Activated CD4-positive, alpha-beta T cell treated with anti-CD3 and anti-CD28 coated beads, Interleukin-2, amount 10 ng/mL, durations not matched to agents 7 days and 5 days (primary cell): Measurements from ENCODE around the gene MPDU1. TPM values are rescaled to one million over a fixed set of nuclear protein-coding genes. Genes with fewer than 3 reads are reported as not detected.

ENCODE experiments used
- CTCF ChIA-PET: fragments of 350-600 bp; sonication (Branson Sonifier 250); formaldehyde crosslinking; loops from one replicate; lab custom pipeline; 2021; ENCODE audit warnings: antibody characterized with exemption; lab: Charles Lee
- POLR2A ChIA-PET: fragments of 350-600 bp; sonication (Branson Sonifier 250); formaldehyde crosslinking; loops from one replicate; lab custom pipeline; 2021; ENCODE audit warnings: antibody characterized with exemption; lab: Charles Lee
- DNase-seq: peaks from one replicate; pipeline ENCODE4 v3.0.0-alpha.2; 2020
- H3K27ac Mint-ChIP-seq: one replicate; pipeline ENCODE4 v1.8.0; 2021; ENCODE audit warnings: mild to moderate bottlenecking, moderate library complexity, mixed read lengths
- H3K27me3 Mint-ChIP-seq: one replicate; pipeline ENCODE4 v1.8.0; 2021; ENCODE audit warnings: mixed read lengths
- H3K36me3 Mint-ChIP-seq: one replicate; pipeline ENCODE4 v1.8.0; 2021; ENCODE audit warnings: low read depth, mixed read lengths
- H3K4me1 Mint-ChIP-seq: one replicate; pipeline ENCODE4 v1.8.0; 2021; ENCODE audit warnings: mixed read lengths
- H3K4me3 Mint-ChIP-seq: one replicate; pipeline ENCODE4 v1.8.0; 2021; ENCODE audit warnings: mild to moderate bottlenecking, moderate library complexity, mixed read lengths
- H3K9me3 Mint-ChIP-seq: one replicate; pipeline ENCODE4 v1.8.0; 2021; ENCODE audit warnings: mixed read lengths
- total RNA-seq, 2 experiments: library from RNA; stranded (reverse); gene quantifications; one replicate each; pipeline ENCODE4 v1.2.3, GENCODE V29; 2021

The MPDU1 gene
- total RNA-seq, 2 experiments from 2014 or later, result 62.3 to 81.7 TPM

DNA sequence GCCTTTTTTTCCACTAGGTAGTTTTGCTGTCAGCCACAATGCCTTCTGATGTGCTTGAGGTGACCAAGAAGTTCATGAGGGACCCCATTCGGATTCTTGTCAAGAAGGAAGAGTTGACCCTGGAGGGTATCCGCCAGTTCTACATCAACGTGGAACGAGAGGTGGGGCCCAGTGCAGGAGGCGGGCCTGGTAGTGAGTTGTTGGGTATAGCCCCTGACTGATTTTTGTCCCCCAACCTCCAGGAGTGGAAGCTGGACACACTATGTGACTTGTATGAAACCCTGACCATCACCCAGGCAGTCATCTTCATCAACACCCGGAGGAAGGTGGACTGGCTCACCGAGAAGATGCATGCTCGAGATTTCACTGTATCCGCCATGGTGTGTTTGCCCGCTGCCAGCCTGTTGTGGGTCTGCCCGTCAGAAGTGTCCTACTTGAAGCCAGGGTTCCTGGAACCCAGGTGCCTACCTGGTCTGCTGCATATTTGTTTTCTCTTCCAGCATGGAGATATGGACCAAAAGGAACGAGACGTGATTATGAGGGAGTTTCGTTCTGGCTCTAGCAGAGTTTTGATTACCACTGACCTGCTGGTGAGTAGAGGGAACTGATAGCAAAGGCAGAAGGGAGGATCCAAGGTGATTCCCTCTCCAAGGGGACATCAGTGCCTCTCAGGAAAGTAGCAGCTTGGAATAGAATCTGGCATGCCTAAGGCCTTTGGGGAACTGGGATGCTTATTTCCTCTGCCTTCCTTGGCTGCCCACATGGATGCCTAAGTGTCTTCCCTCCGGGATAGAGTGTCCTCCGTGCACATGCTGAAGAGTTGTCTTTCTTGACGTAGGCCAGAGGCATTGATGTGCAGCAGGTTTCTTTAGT, 6.1 kb upstream of the MPDU1 start:
- ChIA-PET POLR2A (interaction anchor here (0.7 kb wide), 1 partner anchor 10 kb away, joined by 3 read pairs; no protein-coding TSS in a partner anchor), CTCF (interaction anchor here (0.6 to 0.9 kb wide), 3 partner anchors 27 to 122 kb away, joined by 3 to 4 read pairs (median 3); no protein-coding TSS in a partner anchor)
- no peaks in the 10 kb centered on the region for H3K9me3 Mint-ChIP-seq
- peaks cover 85% of the 10 kb centered on the region for H3K4me1 Mint-ChIP-seq
- no peak overlapping the region for H3K4me3 Mint-ChIP-seq
- H3K36me3 Mint-ChIP-seq, result peaks cover 81% of the 10 kb centered on the region
- no peak for DNase-seq
- H3K27me3 Mint-ChIP-seq, result no peaks in the 10 kb centered on the region
- no peak overlapping the region for H3K27ac Mint-ChIP-seq

DNA sequence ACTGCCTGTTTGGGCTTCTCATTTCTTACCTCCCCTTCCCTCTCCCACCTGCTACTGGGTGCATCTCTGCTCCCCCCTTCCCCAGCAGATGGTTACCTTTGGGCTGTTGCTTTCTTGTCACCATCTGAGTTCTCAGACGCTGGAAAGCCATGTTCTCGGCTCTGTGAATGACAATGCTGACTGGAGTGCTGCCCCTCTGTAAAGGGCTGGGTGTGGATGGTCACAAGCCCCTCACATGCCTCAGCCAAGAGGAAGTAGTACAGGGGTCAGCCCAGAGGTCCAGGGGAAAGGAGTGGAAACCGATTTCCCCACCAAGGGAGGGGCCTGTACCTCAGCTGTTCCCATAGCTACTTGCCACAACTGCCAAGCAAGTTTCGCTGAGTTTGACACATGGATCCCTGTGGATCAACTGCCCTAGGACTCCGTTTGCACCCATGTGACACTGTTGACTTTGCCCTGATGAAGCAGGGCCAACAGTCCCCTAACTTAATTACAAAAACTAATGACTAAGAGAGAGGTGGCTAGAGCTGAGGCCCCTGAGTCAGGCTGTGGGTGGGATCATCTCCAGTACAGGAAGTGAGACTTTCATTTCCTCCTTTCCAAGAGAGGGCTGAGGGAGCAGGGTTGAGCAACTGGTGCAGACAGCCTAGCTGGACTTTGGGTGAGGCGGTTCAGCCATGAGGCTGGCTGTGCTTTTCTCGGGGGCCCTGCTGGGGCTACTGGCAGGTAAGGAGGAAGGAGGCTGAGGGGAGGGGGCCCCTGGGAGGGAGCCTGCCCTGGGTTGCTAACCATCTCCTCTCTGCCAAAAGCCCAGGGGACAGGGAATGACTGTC, 4.4 kb upstream of the MPDU1 start, which contains the start of gene CD68:
CD68 (plus strand) TSS at position 638 of the 833 bp plus-strand sequence; CDS start at position 678, 40 bp downstream.
- peaks cover 71% of the 10 kb centered on the region for H3K36me3 Mint-ChIP-seq
- peak; percentile 52 for DNase-seq
- peak within 1 kb of the TSS; percentile 16 for H3K4me3 Mint-ChIP-seq
- H3K27me3 Mint-ChIP-seq, result no peaks in the 10 kb centered on the region
- CTCF ChIA-PET, result interaction anchor here (1.6 to 3.5 kb wide), 3 partner anchors 18 to 142 kb away, joined by 5 to 14 read pairs (median 14); partner anchors contain the start of genes SENP3, TP53 and WRAP53
- POLR2A ChIA-PET, result no interaction called here
- peaks cover 89% of the 10 kb centered on the region for H3K4me1 Mint-ChIP-seq
- peak within 1 kb of the TSS; percentile 80 for H3K27ac Mint-ChIP-seq
- no peaks in the 10 kb centered on the region for H3K9me3 Mint-ChIP-seq

DNA sequence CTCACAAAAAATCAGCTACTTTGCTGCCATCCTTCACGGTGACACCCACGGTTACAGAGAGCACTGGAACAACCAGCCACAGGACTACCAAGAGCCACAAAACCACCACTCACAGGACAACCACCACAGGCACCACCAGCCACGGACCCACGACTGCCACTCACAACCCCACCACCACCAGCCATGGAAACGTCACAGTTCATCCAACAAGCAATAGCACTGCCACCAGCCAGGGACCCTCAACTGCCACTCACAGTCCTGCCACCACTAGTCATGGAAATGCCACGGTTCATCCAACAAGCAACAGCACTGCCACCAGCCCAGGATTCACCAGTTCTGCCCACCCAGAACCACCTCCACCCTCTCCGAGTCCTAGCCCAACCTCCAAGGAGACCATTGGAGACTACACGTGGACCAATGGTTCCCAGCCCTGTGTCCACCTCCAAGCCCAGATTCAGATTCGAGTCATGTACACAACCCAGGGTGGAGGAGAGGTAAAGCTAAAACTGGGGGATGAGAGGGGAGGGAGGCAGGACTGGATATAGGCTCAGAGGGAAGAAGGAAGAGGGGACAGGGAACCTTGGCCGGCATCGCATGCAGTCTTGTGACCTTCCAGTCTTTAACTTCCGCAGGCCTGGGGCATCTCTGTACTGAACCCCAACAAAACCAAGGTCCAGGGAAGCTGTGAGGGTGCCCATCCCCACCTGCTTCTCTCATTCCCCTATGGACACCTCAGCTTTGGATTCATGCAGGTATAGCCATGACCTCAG, 3.6 kb upstream of the MPDU1 start:
- H3K27me3 Mint-ChIP-seq, result no peaks in the 10 kb centered on the region
- peaks cover 68% of the 10 kb centered on the region for H3K36me3 Mint-ChIP-seq
- H3K27ac Mint-ChIP-seq, result peak overlapping the region; percentile 76
- ChIA-PET POLR2A (no interaction called here), CTCF (interaction anchor here (0.5 to 3.5 kb wide), 5 partner anchors 10 to 143 kb away, joined by 3 to 14 read pairs (median 6); partner anchors contain the start of genes SENP3, SOX15, TP53 and WRAP53)
- H3K9me3 Mint-ChIP-seq, result no peaks in the 10 kb centered on the region
- H3K4me3 Mint-ChIP-seq, result no peak overlapping the region
- H3K4me1 Mint-ChIP-seq, result peaks cover 88% of the 10 kb centered on the region
- DNase-seq, result no peak

DNA sequence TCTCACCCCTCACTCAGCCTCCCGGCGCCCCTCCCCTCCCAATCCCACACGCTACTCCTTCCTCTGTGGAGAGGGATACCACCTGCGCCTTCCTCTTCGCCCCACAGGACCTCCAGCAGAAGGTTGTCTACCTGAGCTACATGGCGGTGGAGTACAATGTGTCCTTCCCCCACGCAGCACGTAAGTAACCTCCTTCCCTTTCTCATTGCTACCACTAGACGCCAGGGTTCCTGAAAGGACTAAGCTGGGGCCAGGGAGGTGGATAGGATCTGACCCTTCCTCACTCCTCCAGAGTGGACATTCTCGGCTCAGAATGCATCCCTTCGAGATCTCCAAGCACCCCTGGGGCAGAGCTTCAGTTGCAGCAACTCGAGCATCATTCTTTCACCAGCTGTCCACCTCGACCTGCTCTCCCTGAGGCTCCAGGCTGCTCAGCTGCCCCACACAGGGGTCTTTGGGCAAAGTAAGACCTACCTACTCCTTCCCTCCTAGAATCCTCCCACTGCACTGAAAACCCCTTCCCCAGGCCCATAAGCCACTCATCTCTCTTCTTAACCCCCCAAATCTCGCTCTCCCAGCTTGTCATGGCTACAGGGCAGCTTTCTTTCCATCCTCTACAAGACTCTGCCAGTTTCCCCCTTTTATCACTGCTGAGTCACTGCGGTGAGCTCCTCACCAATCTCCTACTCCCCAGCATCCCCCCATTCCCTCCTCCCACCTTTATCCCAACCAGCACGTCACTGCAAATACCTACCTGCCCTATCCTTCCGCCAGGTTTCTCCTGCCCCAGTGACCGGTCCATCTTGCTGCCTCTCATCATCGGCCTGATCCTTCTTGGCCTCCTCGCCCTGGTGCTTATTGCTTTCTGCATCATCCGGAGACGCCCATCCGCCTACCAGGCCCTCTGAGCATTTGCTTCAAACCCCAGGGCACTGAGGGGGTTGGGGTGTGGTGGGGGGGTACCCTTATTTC, 2.8 kb upstream of the MPDU1 start:
- Mint-ChIP-seq H3K27ac (peak overlapping the region; percentile 76), H3K9me3 (no peaks in the 10 kb centered on the region), H3K27me3 (no peaks in the 10 kb centered on the region), H3K4me1 (peaks cover 88% of the 10 kb centered on the region), H3K4me3 (peak overlapping the region; percentile 12), H3K36me3 (peaks cover 62% of the 10 kb centered on the region)
- CTCF ChIA-PET, result interaction anchor here (1.3 to 3.5 kb wide), 5 partner anchors 9 to 144 kb away, joined by 4 to 14 read pairs (median 6); partner anchors contain the start of genes SENP3, SOX15, TP53 and WRAP53
- DNase-seq, result no peak
- POLR2A ChIA-PET, result no interaction called here

DNA sequence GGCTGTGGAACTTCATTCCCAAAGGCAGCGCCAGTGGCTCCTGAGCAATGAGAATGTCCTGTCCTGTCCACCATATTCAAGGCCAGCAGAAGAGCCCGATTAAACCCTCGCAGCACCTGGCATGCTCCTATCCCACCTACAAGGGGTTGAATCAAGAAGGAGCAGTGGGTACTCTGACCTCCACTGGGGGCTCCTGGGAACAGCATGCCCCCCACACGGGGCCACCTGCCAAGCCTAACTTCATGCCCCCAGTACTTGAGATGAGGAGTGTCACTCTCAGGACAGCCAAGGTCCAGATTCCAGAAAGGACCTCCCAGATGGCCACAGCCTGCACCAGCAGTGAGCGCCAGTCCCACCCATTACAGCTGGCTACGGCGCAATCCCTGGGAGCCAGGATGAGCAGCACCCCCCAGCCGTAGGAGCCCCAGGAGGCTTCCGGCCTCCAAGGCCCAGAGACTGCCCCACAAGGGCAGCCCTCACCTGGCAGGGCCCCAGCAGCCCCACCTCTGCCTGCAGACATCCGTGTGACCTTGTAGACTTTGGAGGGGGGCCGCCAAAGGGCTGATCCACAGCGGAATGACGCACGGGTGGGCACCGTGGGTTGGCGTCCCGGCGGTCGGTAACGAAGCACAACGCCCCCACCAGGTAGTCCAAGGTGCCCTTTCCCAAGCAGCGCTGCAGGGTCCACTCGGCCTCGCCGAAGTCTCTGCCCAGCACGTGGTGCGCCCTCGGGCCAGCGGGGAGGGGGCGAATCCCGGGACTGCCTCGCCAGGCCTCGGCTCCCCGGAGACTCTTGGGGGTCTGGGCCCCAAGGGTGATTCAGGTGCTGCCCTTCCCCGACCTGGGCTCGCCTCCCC, 1.0 kb upstream of the MPDU1 start:
- no peak for DNase-seq
- CTCF ChIA-PET, result interaction anchor here (1.0 to 3.9 kb wide), 7 partner anchors 9 to 253 kb away, joined by 3 to 15 read pairs (median 4); partner anchors contain the start of genes FXR2, TP53 and WRAP53
- H3K36me3 Mint-ChIP-seq, result peaks cover 50% of the 10 kb centered on the region
- H3K27me3 Mint-ChIP-seq, result no peaks in the 10 kb centered on the region
- POLR2A ChIA-PET, result no interaction called here
- H3K27ac Mint-ChIP-seq, result peak overlapping the region; percentile 99
- peak overlapping the region; percentile 92 for H3K4me3 Mint-ChIP-seq
- peaks cover 71% of the 10 kb centered on the region for H3K4me1 Mint-ChIP-seq
- H3K9me3 Mint-ChIP-seq, result no peaks in the 10 kb centered on the region

DNA sequence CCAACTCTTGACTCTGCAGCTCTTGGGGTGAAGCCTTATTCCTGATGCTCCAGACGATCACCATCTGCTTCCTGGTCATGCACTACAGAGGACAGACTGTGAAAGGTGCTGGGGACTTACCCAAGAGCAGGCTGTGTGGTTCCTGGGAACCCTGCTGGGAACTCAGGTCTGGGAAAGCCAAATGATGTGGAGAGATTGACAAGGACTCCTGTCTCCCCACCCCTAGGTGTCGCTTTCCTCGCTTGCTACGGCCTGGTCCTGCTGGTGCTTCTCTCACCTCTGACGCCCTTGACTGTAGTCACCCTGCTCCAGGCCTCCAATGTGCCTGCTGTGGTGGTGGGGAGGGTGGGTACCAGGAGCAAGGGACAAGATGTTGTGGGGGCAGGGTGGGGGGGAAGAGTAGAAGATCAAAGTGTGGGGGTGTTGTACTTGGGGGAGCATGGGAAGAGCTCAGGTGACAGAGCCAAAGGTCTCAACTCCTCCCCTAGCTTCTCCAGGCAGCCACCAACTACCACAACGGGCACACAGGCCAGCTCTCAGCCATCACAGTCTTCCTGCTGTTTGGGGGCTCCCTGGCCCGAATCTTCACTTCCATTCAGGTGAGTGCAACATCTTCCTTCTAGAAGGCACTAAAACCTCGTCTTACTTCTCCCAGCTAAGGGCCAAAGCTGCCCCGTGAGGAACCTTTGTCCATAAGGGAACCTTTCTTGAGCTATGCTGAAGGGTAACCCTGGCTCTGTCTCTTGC, 3.2 kb downstream of the MPDU1 start:
- Mint-ChIP-seq H3K27me3 (no peaks in the 10 kb centered on the region), H3K27ac (peak overlapping the region; percentile 46), H3K36me3 (peaks cover 36% of the 10 kb centered on the region), H3K4me3 (no peak overlapping the region), H3K9me3 (no peaks in the 10 kb centered on the region), H3K4me1 (peaks cover 35% of the 10 kb centered on the region)
- no peak for DNase-seq
- POLR2A ChIA-PET, result interaction anchor here (0.6 kb wide), 1 partner anchor 36 kb away, joined by 3 read pairs; no protein-coding TSS in a partner anchor
- CTCF ChIA-PET, result interaction anchor here (1.0 to 3.9 kb wide), 3 partner anchors 15 to 101 kb away, joined by 4 to 15 read pairs (median 5); partner anchors contain the start of genes TP53 and WRAP53

DNA sequence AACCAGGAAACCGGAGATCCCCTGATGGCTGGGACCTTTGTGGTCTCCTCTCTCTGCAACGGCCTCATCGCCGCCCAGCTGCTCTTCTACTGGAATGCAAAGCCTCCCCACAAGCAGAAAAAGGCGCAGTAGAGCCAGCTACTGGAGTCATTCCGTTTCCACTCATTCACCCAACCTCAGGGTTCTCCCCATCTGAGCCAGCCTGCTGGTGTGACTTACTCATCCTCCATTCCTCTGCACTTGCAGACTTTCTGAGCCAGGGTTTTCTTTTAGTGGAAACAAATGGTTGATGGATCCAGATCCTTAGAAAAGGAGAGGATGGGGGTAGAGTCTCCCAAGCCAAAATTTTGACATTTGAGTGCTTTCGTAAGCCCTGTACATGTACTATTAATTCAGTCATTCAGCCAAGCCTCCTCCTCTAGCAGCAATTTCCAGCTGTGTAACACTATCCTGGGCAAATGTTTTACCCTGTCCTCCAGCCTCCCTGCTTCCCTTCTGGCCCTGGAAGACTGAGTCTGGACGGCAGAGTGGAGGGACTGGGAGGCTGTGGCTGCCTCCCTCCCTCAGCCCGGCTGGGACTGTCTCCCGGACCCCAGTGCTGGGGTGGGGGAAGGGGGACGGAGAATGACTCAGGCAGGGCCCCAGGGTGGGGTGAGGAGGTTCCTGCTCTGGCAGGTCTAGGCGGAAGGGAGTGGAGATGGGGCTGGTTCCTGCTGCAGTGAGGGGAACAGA, 3.9 kb downstream of the MPDU1 start:
- Mint-ChIP-seq H3K4me1 (peaks cover 28% of the 10 kb centered on the region), H3K4me3 (no peak overlapping the region), H3K9me3 (no peaks in the 10 kb centered on the region), H3K36me3 (peaks cover 29% of the 10 kb centered on the region), H3K27ac (peak overlapping the region; percentile 46), H3K27me3 (no peaks in the 10 kb centered on the region)
- ChIA-PET POLR2A (interaction anchor here (0.6 kb wide), 1 partner anchor 11 kb away, joined by 3 read pairs; no protein-coding TSS in a partner anchor), CTCF (interaction anchor here (1.0 to 2.4 kb wide), 2 partner anchors 73 to 100 kb away, joined by 4 to 18 read pairs; partner anchors contain the start of genes TP53 and WRAP53)
- no peak for DNase-seq

DNA sequence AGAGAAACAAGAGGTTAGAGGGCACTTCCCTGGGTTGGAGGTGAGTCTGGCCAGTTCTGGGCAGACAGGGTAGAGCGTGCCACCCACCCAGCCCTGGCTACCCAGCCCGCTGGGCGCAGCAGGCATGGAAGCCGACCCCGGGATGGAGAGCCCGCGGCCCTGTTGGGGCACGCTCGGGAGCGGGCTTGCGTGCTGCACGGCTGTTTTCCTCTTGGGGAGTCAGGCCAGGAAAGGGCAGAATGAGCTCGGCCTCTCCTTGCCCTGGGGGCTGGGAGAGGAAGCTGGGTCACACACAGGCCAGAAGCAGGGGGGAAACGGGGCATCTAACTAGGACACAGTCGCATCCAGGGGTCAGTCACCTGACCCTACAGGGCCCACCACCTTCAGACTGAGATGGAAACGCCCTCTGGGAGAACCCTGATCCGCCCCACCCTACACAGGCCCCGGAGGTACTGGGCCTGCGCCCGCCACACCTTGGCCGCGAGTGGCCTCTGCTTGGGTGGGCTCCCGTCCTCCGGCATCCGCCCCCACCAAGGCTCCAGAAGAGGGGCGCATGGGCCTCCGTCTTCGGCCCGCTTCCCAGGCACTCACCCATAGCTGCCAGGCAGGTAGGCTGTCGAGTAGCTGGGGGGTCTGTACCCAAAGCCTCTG, 5.0 kb downstream of the MPDU1 start:
- DNase-seq, result no peak
- no peaks in the 10 kb centered on the region for H3K9me3 Mint-ChIP-seq
- no peak overlapping the region for H3K27ac Mint-ChIP-seq
- ChIA-PET POLR2A (interaction anchor here (1.0 kb wide), 1 partner anchor 15 kb away, joined by 3 read pairs; no protein-coding TSS in a partner anchor), CTCF (interaction anchor here (0.6 to 2.7 kb wide), 20 partner anchors 10 to 252 kb away, joined by 3 to 18 read pairs (median 4); partner anchors contain the start of genes FXR2, SAT2, SENP3 and TP53)
- peaks cover 20% of the 10 kb centered on the region for H3K4me1 Mint-ChIP-seq
- H3K36me3 Mint-ChIP-seq, result peaks cover 36% of the 10 kb centered on the region
- no peaks in the 10 kb centered on the region for H3K27me3 Mint-ChIP-seq
- no peak overlapping the region for H3K4me3 Mint-ChIP-seq
